ENCODE data around the gene KIRREL1.

The KIRREL1 gene

GRCh38 chr1:158077411-158078256, 84.2 kb downstream of the KIRREL1 start:
- no peak for DNase-seq

GRCh38 chr1:158078569-158079080, 85.2 kb downstream of the KIRREL1 start:
- no peak for DNase-seq

- DNase-seq, result no peak
Observed at GRCh38 chr1:158080066-158080465, 86.6 kb downstream of the KIRREL1 start.

GRCh38 chr1:158084336-158084735, 90.9 kb downstream of the KIRREL1 start:
- DNase-seq, result no peak

- no peak for DNase-seq
Observed at GRCh38 chr1:158084747-158085146, 91.3 kb downstream of the KIRREL1 start.

GRCh38 chr1:158087320-158087927, 94.0 kb downstream of the KIRREL1 start:
- no peak for DNase-seq

GRCh38 chr1:158089476-158089875, 96.0 kb downstream of the KIRREL1 start:
- no peak for DNase-seq

- no peak for DNase-seq
Observed at GRCh38 chr1:158089925-158090637, 96.6 kb downstream of the KIRREL1 start.

GRCh38 chr1:158093376-158093775, 99.9 kb downstream of the KIRREL1 start:
- DNase-seq, result no peak

- DNase-seq, result no peak
Observed at GRCh38 chr1:158094571-158094970, 101.1 kb downstream of the KIRREL1 start.

GRCh38 chr1:158095737-158096335, 102.4 kb downstream of the KIRREL1 start:
- DNase-seq, result no peak

GRCh38 chr1:158098256-158098655, 104.8 kb downstream of the KIRREL1 start:
- DNase-seq, result no peak

GRCh38 chr1:158099185-158099584, 105.7 kb downstream of the KIRREL1 start:
- DNase-seq, result no peak

- no peak for DNase-seq
Observed at GRCh38 chr1:158100498-158100897, 107.1 kb downstream of the KIRREL1 start.

GRCh38 chr1:158101455-158101854, 108.0 kb downstream of the KIRREL1 start:
- DNase-seq, result no peak

- DNase-seq, result no peak
Observed at GRCh38 chr1:158101927-158102326, 108.5 kb downstream of the KIRREL1 start.

- no peak for DNase-seq
Observed at GRCh38 chr1:158102881-158103674, 109.6 kb downstream of the KIRREL1 start.

GRCh38 chr1:158103861-158104522, 110.5 kb downstream of the KIRREL1 start:
- DNase-seq, result no peak

- no peak for DNase-seq
Observed at GRCh38 chr1:158104891-158105290, 111.4 kb downstream of the KIRREL1 start.

GRCh38 chr1:158105352-158106095, 112.1 kb downstream of the KIRREL1 start:
- no peak for DNase-seq

- DNase-seq, result no peak
Observed at GRCh38 chr1:158107916-158108315, 114.5 kb downstream of the KIRREL1 start.
